ENCODE measurements around the gene PPP1R27.

Gene PPP1R27

GRCh38 chr17:81854974-81855774, 20.3 kb upstream of the PPP1R27 start:
- H3K4me2 ChIP-seq (ENCODE audit: low read length): no peak overlapping the region
- no peak for TF ChIP-seq CTCF (IDR thresholded peaks at IDR 0.05)
- H3K27ac ChIP-seq: no peak overlapping the region
- peaks cover 35% of the 10 kb centered on the region for H3K79me2 ChIP-seq
- H3K9ac ChIP-seq: no peak overlapping the region
- no peaks in the 10 kb centered on the region for H3K36me3 ChIP-seq (ENCODE audit: control insufficient read depth, insufficient read depth, low read length)
- H2AFZ ChIP-seq: no peak overlapping the region
- H3K4me1 ChIP-seq: peaks cover 4% of the 10 kb centered on the region
- H3K9me3 ChIP-seq (ENCODE audit: control insufficient read depth, low read length): no peaks in the 10 kb centered on the region
- H3K4me3 ChIP-seq (ENCODE audit: low read depth, low read length): no peak overlapping the region
- no peaks in the 10 kb centered on the region for H3K27me3 ChIP-seq (ENCODE audit: control insufficient read depth, insufficient read depth, low read length)

- H3K4me3 ChIP-seq (ENCODE audit: low read depth, low read length): no peak overlapping the region
- no peaks in the 10 kb centered on the region for H3K4me1 ChIP-seq
- H2AFZ ChIP-seq: no peak overlapping the region
- H3K9ac ChIP-seq: no peak overlapping the region
- H3K9me3 ChIP-seq (ENCODE audit: control insufficient read depth, low read length): no peaks in the 10 kb centered on the region
- H3K79me2 ChIP-seq: peaks cover 18% of the 10 kb centered on the region
- no peak for TF ChIP-seq CTCF (IDR thresholded peaks at IDR 0.05)
- no peaks in the 10 kb centered on the region for H3K27me3 ChIP-seq (ENCODE audit: control insufficient read depth, insufficient read depth, low read length)
- H3K4me2 ChIP-seq (ENCODE audit: low read length): no peak overlapping the region
- H3K36me3 ChIP-seq (ENCODE audit: control insufficient read depth, insufficient read depth, low read length): no peaks in the 10 kb centered on the region
- H3K27ac ChIP-seq: no peak overlapping the region
Observed at GRCh38 chr17:81852237-81852636, 17.4 kb upstream of the PPP1R27 start.

- no peaks in the 10 kb centered on the region for H3K9me3 ChIP-seq (ENCODE audit: control insufficient read depth, low read length)
- H2AFZ ChIP-seq: no peak overlapping the region
- H3K4me2 ChIP-seq (ENCODE audit: low read length): no peak overlapping the region
- no peak overlapping the region for H3K4me3 ChIP-seq (ENCODE audit: low read depth, low read length)
- H3K27me3 ChIP-seq (ENCODE audit: control insufficient read depth, insufficient read depth, low read length): no peaks in the 10 kb centered on the region
- no peak overlapping the region for H3K9ac ChIP-seq
- no peaks in the 10 kb centered on the region for H3K36me3 ChIP-seq (ENCODE audit: control insufficient read depth, insufficient read depth, low read length)
- H3K27ac ChIP-seq: no peak overlapping the region
- H3K4me1 ChIP-seq: no peaks in the 10 kb centered on the region
- H3K79me2 ChIP-seq: peaks cover 16% of the 10 kb centered on the region
- no peak for TF ChIP-seq CTCF (IDR thresholded peaks at IDR 0.05)
Observed at GRCh38 chr17:81851423-81851822, 16.6 kb upstream of the PPP1R27 start.

- H3K36me3 ChIP-seq (ENCODE audit: control insufficient read depth, insufficient read depth, low read length): no peaks in the 10 kb centered on the region
- TF ChIP-seq CTCF (IDR thresholded peaks at IDR 0.05): no peak
- no peak overlapping the region for H3K27ac ChIP-seq
Observed at GRCh38 chr17:81849457-81849856, 14.6 kb upstream of the PPP1R27 start.

More at GRCh38 chr17:81849457-81849856, 14.6 kb upstream of the PPP1R27 start:
- Histone ChIP-seq H3K27me3 (ENCODE audit: control insufficient read depth, insufficient read depth, low read length) (no peaks in the 10 kb centered on the region), H3K4me2 (ENCODE audit: low read length) (no peak overlapping the region), H3K4me1 (no peaks in the 10 kb centered on the region), H3K9ac (no peak overlapping the region), H3K79me2 (peaks cover 12% of the 10 kb centered on the region), H3K9me3 (ENCODE audit: control insufficient read depth, low read length) (no peaks in the 10 kb centered on the region), H2AFZ (no peak overlapping the region), H3K4me3 (ENCODE audit: low read depth, low read length) (no peak overlapping the region)

All from parathyroid adenoma (tissue), 2 donors.